ENCODE measurements around the gene ATP8B3.

Gene ATP8B3

DNA sequence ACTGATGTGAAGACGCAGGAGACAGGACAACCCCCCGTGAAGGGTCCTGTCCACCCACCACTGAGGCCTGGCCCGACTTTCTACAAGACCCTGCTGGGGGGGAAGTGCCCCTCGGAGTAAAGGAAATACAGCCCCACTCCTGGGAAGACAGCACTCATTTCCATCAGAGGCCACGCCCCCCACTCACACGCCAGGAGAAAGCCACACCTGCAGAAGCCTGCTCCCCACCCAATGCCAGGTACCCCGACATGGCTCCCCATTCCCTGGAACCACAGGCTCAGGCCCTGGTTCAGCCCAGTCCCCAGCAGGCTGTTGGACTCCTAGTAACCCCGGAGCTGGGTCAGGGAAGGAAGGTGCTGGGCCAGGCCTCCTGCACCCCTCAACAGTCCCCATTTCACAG lies 10.9 kb upstream of the ATP8B3 start:
- TF ChIP-seq GATA3 (IDR thresholded peaks at IDR 0.05; ENCODE audit: low read depth, low read length) (no peak), GATA2 (IDR thresholded peaks at IDR 0.05; ENCODE audit: low read depth, low read length) (no peak)

DNA sequence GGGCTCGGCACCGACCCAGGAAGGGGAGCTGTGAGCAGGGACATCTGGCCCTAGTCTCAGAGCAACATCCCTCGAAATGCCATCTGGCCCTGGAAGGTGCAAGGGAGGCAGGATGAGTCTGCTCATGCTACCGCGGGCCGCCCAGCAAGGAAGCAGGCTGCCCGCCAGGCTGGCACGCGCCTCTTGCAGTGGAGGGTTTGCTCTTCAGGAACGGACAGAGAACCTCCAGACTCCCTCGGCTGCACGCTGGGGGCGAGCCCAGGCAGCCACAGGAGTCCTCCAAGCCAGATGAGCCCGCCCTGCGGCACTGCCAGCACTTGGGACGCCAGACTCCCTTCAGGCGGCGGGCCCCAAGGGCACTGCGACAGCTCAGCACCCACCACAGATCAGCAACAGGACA lies 10.1 kb upstream of the ATP8B3 start:
- TF ChIP-seq GATA3 (IDR thresholded peaks at IDR 0.05; ENCODE audit: low read depth, low read length) (no peak), GATA2 (IDR thresholded peaks at IDR 0.05; ENCODE audit: low read depth, low read length) (no peak)

GRCh38 chr19:1819341-1820255 lies 7.5 kb upstream of the ATP8B3 start:
- TF ChIP-seq GATA3 (IDR thresholded peaks at IDR 0.05; ENCODE audit: low read depth, low read length) (no peak), GATA2 (IDR thresholded peaks at IDR 0.05; ENCODE audit: low read depth, low read length) (no peak)

- no peak for TF ChIP-seq GATA3 (IDR thresholded peaks at IDR 0.05; ENCODE audit: low read depth, low read length)
- no peak for TF ChIP-seq GATA2 (IDR thresholded peaks at IDR 0.05; ENCODE audit: low read depth, low read length)
Observed at GRCh38 chr19:1818549-1819195, 6.6 kb upstream of the ATP8B3 start.

DNA sequence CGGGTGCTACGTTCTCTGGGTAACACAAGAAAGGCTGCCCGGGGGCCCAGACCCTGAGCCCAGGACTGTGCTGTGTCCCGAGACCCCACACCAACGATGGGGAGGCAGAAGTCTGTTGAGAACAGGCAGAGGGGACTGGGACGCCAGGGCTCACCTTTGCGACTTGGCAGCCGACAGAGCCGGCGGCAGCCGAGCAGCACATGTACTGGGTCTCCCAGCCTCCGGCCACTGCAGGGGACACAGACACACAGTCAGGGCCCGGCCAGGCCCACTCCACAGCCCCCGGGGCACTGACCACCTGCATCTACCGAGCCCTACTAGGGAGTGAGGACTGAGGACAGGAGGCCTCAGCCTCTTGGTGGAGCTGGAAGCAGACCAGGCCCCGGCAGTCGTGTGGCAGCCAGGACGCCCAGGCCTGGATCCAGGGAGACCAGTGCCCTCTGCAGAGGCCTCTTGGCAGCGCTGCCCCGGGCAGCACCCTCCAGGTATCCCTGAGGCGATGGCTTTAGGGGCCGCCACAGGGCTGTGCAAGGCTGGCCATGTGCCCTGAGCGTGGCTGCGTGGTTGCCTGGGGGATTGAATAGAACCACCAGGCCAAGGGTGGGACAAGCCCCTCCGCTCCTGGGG lies 5.6 kb upstream of the ATP8B3 start:
- no peak for TF ChIP-seq GATA3 (IDR thresholded peaks at IDR 0.05; ENCODE audit: low read depth, low read length)
- no peak for TF ChIP-seq GATA2 (IDR thresholded peaks at IDR 0.05; ENCODE audit: low read depth, low read length)

DNA sequence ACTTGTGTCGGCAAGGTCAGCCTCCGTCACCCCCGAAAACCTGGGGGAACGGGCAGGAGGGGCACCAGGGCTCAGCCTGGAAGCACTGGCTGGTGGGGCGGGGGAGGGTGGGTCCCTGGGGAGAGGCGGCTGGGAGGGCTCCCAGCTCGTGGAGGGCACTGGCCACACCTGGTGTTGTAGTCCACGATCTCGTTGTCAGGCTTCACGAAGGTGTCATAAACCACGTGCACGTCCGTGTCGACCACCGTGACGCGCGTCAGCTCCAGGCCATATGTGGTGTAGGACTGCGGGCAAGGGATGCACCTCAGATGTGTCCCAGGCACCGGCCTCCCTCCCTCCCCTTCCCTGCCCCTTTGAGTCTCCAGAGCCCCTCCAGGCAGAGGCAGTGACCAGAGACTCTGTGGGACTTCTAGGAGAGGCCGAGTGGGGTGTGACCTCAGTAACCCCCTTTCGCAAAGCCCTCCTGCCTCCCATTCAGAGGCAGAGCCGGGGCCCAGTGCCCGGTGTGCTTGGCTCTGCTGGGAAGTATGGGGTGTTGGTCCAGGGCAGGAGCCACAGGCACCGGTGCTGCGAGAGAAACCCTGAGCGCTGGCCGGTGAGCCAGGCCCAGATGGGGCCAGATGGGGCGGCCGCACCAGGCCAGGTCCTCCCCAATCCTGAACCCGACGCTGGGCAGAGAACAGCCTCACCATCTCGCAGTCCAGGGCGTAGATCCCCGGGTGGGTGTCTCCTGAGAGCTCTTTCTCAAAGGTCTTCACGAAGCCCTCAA lies 4.6 kb upstream of the ATP8B3 start:
- TF ChIP-seq GATA3 (IDR thresholded peaks at IDR 0.05; ENCODE audit: low read depth, low read length): no peak
- no peak for TF ChIP-seq GATA2 (IDR thresholded peaks at IDR 0.05; ENCODE audit: low read depth, low read length)

DNA sequence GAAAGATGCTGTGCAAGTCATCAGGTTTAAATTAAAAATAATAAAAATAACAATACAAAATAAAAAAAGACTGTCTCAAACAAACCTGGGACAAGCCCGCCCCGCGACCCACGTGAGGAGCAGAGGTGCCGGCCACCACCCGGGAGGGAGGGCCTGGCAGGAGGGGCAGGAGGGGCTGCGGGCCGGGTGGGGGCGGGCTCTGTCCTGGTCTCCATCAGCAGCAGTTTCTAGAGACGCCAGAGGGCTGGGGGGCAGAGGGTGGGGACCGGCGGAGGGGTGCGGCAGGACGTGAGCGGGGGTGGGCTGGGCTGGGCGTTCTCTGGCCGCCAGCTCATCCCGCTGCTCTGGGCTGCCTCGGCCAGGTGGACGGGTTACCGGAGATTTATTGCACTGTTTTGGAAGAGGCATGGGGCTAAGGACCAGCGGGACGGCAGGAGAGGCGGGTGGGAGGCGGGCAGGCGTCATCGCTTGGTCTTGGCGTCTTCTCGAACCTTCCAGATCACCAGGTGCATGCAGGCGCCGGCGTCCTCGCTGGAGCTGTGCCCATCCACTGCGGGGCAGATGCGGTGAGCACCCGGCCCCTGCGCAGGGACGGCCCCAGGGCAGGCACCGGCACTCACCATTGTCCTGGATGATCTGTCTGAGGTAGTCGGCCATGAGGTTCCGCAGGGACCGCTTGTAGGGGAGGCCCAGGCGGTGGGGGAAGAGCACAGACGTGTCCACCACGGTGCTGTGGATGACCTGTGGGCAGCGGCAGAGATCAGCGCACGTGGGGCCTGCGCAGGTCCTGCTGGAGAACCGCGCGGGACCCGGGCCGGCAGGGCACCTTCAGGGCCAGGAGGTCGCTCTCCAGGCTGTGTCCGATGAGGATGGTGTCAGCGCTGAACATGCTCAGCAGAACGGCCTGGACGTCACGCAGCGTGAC lies 3.8 kb upstream of the ATP8B3 start:
- TF ChIP-seq GATA2 (IDR thresholded peaks at IDR 0.05; ENCODE audit: low read depth, low read length): no peak
- no peak for TF ChIP-seq GATA3 (IDR thresholded peaks at IDR 0.05; ENCODE audit: low read depth, low read length)

DNA sequence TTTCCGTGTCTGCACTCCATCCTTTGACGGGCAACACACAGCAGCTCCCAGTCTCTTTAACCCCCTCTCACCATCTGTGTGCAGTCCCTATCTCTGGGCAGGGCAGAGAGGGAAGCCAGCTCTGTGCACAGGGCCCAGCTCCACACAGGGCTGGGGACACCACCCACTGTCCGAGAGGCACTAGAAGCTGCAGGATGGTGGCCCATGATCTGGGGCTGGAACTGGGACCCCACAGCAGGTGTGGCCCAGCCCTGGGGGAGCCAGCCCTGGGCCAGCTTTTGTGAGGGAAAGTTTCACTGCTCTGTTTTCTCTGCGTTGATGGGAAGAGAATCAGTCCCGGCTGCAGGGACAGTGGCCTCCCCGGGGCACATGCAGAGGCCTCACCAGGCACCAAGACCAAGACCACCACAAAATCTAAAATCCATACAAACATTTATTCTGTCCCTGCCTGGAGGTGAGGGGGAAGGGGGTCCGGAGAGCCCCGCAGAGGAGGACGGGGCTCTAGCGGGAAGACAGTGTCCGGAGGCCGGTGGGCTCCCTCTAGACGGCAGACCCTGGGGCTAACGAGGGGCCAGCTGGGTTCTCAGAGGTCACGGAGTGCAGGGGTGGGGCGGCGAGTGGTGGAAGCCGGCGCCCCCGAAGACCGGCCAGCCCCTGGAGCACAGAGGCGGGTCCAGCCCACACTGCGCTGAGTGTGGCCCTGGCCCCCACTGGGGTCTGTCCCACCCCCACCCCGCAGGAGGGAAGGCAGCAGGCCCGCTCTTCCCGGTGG lies 2.9 kb upstream of the ATP8B3 start:
- TF ChIP-seq GATA2 (IDR thresholded peaks at IDR 0.05; ENCODE audit: low read depth, low read length) (no peak), GATA3 (IDR thresholded peaks at IDR 0.05; ENCODE audit: low read depth, low read length) (no peak)

DNA sequence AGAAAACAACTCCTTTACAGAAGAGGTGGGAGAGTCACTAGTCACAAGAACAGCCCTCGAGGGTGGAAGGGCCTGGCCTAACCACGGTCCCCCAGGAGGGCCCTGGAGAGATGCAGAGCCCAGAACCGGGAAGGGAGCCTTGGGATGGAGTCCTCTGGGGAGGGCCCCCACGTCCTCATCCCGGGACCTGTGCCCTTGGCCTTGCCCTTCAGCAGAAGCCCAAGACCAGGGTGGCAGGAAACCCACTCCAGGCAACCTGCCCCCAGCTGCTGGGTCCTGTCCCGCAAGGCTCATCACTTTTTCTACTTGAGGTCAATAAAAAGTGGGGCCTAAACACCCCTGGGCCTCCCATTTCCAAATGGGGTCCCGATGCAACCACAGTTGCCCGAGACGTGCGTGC lies 2.3 kb upstream of the ATP8B3 start:
- no peak for TF ChIP-seq GATA2 (IDR thresholded peaks at IDR 0.05; ENCODE audit: low read depth, low read length)
- TF ChIP-seq GATA3 (IDR thresholded peaks at IDR 0.05; ENCODE audit: low read depth, low read length): no peak

GRCh38 chr19:1813192-1814182 lies 1.4 kb upstream of the ATP8B3 start:
- no peak for TF ChIP-seq GATA2 (IDR thresholded peaks at IDR 0.05; ENCODE audit: low read depth, low read length)
- no peak for TF ChIP-seq GATA3 (IDR thresholded peaks at IDR 0.05; ENCODE audit: low read depth, low read length)

Measured in SH-SY5Y (cell line).